Mammary epithelial cell (primary cell): Measurements from ENCODE around the gene DCP2.

ENCODE experiments used
- EZH2 ChIP-seq: IDR thresholded peaks from 2 replicates; pipeline ENCODE4 v1.6.1; 2012; ENCODE audit warnings: low read length, inconsistent platforms, borderline replicate concordance
- TF ChIP-seq, protein P1 (sequence below), 2 donors: IDR thresholded peaks in 1 of 2; conservative IDR thresholded peaks in 1 of 2; 2 replicates each; pipeline ENCODE4 v1.5.1; 2011 to 2012; ENCODE audit warnings: inconsistent platforms in 2 of 2, low read length in 2 of 2, mild to moderate bottlenecking in 2 of 2, control low read depth in 1 of 2, low read depth in 1 of 2; ENCODE audit not compliant: insufficient read depth in 1 of 2; ENCODE audit errors: extremely low read depth in 1 of 2

- TF ChIP-seq, protein P1, sequence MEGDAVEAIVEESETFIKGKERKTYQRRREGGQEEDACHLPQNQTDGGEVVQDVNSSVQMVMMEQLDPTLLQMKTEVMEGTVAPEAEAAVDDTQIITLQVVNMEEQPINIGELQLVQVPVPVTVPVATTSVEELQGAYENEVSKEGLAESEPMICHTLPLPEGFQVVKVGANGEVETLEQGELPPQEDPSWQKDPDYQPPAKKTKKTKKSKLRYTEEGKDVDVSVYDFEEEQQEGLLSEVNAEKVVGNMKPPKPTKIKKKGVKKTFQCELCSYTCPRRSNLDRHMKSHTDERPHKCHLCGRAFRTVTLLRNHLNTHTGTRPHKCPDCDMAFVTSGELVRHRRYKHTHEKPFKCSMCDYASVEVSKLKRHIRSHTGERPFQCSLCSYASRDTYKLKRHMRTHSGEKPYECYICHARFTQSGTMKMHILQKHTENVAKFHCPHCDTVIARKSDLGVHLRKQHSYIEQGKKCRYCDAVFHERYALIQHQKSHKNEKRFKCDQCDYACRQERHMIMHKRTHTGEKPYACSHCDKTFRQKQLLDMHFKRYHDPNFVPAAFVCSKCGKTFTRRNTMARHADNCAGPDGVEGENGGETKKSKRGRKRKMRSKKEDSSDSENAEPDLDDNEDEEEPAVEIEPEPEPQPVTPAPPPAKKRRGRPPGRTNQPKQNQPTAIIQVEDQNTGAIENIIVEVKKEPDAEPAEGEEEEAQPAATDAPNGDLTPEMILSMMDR (conservative IDR thresholded peaks at IDR 0.05 in 1 of 2, IDR thresholded peaks at IDR 0.05 in 1 of 2; ENCODE audit: extremely low read depth in 1 of 2, insufficient read depth in 1 of 2, low read depth in 1 of 2, low read length in 2 of 2) = no peak
- no peak for TF ChIP-seq EZH2
Measured at GRCh38 chr5:113025596-113025995, 49.0 kb downstream of the DCP2 start.
